GM19397 (cell line): ENCODE data around the gene SYNM.

ENCODE experiments used
- ATAC-seq: cut with Tn5 transposase; IDR thresholded peaks from one replicate; pipeline ENCODE4 v1.9.1; 2021; ENCODE audit warnings: mild to moderate bottlenecking, moderate library complexity; ENCODE audit not compliant: unreplicated experiment

SYNM gene

DNA sequence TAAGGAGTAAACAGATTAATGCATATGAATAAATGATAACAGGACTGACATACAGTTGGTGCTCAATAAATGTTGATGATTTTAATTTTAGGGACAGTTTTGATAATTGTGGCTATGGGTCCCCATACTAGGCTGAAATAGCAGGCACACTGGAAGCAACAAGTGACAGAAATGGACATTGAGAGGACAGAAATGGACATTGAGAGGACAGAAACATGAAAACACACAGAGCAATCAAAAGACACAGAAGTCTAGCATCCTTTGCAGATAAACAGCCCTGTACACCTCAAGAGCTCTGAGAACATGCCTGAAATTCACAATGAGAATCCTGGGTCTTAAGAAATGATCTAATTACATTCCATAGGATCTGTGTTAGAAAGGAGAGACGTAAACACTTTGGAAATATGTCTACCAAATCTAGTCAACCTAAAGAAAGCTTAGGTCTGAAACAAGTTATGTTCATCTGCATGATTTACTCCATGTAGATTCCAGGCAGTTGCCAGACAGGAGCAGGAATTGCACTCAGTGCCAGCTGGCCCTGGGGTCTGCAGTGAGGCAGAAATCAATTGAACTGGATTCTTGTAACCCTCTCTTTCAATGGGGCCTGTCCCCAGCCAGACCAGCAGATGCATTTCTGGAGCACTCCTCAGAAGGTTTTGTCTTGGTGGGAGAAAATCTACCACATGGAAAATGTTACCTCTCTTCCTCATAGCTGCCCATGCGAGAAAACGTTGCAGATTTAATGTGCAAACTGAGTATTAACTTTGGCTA is 60.3 kb downstream of the SYNM start:
- no peak for ATAC-seq

- no peak for ATAC-seq
These were observed 61.2 kb downstream of the SYNM start for GRCh38 chr15:99165956-99166689.

DNA sequence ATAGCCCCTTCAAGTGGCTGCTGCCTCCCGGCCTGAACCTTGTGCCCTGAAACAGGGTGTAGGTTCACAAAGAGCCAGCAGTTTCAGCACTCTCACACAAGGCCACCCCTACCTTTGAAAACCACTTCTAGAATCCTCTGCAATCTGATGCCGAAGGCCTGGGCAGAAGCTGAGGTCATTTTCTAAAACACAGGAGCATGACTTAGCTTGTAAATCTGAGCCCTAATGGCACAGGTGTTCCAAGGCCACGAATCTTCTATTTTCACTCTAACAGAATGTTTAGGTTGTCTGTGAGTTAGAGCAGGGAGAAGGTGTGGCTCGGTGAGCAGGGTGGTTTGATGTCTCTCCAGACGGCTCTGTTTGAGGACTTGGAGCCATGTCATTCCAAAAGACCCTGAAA is 62.3 kb downstream of the SYNM start:
- ATAC-seq: no peak

GRCh38 chr15:99167640-99168039 is 62.8 kb downstream of the SYNM start:
- peak; percentile 41 for ATAC-seq

GRCh38 chr15:99168601-99169580 is 64.0 kb downstream of the SYNM start:
- no peak for ATAC-seq

DNA sequence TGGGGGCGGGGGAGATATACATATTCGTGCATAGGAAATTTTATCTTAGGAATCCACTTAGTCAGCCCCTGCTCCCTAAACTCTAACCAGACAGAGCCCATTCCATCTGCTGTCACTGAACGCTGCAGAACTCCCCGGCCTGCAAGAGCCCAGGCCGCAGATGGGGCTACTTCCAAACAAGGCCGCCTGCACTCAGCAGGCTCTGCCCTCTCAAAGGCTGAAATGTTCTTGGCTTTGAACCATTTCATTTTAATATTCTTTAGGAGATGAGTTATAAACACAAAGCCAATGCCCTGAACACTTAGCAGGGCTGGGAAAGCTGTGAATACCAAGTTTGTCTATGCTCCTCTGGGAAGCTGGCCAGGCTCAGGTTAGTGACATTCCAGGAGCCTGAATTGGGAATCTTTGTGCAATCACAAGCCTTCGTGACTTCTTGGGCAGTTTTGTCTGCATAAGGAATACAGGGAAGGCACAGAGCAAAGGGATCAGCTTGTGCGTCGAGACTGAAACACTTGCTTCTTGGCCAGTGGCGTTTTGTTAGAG is 65.0 kb downstream of the SYNM start:
- no peak for ATAC-seq

DNA sequence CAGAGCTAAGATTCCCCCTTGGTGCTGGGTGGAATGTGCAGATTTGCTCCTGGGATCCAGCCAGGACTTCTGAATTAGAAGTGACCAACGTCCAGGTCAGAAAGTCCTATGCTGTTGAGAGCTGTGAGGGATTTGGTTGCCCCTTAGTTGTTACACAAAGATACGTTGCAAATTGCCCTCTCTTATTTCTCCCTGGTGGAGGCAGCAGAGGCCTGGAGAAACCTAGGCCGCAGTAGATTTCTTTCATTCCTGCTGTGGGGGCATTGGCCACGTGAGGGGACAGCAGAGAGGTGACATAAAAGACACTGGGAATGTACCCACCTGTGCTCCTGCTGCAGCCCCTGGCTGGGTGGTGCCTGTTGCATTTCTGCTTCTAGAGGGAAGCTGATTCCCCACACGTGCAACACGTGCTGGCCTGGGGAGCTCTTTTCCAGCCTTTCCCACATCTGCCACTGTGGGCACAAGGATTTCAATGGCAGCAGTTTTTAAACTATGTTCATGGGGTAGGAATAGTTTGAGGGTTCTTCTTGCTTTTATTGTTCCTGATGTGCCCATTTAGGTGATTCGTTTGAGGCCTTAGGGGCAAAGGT is 65.7 kb downstream of the SYNM start:
- ATAC-seq: no peak

- ATAC-seq: no peak
These were observed 67.3 kb downstream of the SYNM start for GRCh38 chr15:99172171-99172570.

DNA sequence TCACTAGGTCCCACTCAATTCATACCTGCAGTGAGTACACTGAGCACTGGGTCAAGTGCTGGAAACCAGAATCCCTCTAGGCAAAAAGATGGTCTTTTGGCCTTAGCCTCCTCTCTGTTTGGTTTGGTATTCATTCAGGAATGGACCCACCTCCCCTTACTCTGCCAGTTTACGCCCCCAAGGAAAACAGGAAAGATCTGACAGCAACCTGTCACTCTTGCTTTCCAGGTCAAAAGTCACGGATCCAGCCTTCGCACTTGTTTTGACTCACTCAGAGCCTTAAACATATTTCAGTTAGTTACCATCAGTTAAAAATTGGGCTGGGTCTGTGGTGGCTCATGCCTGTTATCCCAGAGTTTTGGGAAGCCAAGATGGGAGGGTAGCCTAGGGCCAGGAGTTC is 68.1 kb downstream of the SYNM start:
- no peak for ATAC-seq

DNA sequence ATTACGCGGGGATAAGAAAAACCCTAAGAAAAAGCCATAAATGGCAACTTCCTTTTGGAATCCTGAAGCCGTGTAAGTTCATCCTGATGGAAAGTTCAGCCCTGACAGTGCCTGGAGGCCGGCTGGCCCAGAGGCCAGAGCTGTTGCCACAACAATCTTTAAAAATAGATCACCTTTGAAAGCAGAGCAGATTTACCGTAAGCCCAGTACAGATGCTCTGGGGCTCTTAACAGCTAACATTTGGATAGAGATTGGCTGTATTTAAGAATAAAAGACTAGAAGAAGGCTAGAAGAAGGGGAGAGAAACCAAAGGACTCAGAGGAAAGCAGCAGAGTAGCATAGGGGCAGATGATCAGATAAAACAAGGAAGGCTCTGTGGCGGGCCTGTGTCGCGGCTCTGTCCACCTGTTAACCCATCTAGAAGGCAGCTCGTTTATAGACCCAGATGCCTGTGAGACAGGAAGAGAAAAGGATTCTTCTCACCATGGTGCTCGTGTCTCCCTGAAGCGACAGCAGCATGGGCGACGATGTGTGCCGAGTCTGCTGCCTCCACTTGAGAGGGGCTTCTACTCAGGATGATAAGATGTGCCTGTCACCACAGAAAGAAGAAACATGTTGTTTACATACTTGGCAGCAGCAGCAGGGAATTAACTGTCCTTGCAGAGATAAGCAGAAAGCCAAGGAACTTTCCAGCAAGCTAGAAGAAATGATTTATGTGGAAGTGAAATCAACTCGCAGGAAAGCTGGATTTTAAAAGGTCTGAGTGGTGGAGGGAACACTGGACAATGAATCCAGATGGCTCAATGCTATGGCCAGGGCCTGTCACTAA is 69.9 kb downstream of the SYNM start:
- ATAC-seq: no peak

DNA sequence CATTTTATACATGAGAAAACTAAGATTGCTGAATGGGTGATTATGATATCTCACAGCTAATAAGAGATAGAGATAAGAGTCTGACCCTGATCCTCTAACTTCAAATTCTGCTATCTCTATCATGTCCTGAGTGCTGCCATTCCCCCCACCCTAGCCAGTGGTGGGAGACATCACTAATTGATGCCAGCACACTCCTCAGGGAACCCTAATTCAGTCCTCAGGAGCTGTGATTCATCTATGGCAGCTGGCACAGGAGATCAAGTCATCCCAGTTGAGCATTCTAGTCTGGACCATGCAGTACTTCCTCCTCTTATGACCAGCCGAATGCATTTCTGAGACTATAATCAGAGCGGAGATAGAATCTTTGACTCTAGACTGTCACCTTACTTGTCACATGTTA is 71.9 kb downstream of the SYNM start:
- no peak for ATAC-seq

DNA sequence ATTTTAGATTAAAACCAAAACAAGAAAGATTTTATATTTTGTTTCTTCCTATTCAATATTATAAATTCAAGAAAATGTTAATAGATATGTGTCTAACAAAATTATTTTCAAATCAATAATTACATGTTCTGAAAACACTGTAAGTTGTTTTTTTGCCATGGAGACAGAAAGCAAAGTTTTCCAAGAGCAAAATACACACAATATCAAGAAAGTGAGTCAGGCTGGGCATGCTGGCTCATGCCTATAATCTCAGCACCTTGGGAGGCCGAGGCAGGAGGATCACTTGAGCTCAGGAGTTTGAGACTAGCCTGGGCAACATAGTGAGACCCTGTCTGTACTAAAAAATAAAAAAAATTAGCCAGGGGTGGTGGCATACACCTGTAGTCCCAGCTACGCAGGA is 72.8 kb downstream of the SYNM start:
- no peak for ATAC-seq

DNA sequence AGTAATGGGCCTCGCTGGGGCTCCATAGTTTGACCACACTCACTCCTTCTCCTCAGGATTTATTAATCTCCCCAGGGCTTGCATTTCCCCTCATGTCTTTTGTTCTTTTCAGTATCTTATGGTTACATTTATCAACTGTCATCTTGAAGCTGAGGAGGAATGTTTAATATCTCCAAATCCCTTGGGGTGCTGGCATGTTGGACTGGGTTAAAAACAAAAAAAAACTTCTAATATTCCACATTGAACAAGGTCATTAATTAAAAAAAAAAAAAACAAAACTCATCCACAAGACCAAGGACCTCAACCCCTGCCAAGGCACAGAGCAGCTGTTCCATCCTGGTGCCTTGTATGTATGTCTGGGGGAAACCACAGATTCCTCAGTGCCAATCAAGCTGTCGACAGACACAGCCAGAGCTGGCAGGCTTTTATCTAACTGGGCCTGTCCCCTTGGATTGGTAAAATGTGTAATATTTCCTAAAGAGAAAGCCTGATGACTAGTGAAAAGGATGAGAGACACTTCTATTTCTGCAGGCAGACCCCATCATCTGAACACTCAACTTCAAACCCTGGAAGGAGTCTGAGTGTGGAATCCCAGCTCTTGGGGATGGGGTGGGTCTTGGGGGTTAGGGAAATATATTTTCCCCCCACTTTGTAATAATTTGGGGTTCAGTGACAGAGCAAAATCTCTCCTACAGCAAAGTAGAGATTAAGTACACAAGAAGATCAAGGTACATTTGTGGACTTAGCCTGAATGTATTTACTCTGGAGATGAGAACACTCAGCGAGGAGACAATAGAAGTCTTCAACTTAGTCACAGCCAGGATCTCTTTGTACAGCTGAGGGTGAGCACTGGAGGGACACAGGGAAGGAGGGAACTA is 75.4 kb downstream of the SYNM start:
- ATAC-seq: no peak

- no peak for ATAC-seq
These were observed 76.1 kb downstream of the SYNM start for GRCh38 chr15:99180964-99181306.

DNA sequence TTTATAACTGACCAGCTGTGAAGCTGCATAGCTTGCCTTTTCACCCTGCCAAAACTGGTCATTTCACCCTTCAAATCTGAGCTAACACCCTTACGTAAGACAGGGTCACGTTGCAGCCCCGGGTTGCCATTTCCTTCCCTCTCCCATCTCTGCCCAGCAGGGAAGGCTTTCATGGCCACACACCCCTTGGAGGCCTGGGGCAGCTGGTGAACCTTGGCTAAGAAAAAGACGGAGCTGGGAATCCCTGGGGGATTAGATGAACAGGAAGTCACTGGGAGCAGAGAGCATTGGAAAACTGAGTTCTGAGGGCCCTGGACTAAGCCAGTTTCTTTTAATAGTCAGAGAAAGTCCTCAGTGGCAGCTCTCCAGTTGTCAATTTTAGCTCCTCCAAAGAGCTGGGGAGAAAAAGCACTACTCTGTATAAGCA is 76.7 kb downstream of the SYNM start:
- no peak for ATAC-seq

GRCh38 chr15:99182791-99183190 is 77.9 kb downstream of the SYNM start:
- ATAC-seq: no peak
